Hepatocyte (in vitro differentiated cells): Measurements from ENCODE around the gene SIRPB1. TPM values are rescaled to one million over a fixed set of nuclear protein-coding genes. Genes with fewer than 3 reads are reported as not detected.

Source experiments
- DNase-seq: peaks from one replicate; pipeline ENCODE4 v3.0.0-alpha.2; 2016; ENCODE audit warnings: low spot score
- H2AFZ ChIP-seq: fragments of 200-600 bp; sonication (generic); 2 replicates; pipeline ENCODE4 v1.6.0; 2016; ENCODE audit warnings: antibody characterized with exemption, mild to moderate bottlenecking
- H3K27ac ChIP-seq: fragments of 200-600 bp; sonication (generic); 2 replicates; pipeline ENCODE4 v1.5.1; 2016; ENCODE audit warnings: mild to moderate bottlenecking
- H3K27me3 ChIP-seq: fragments of 200-600 bp; sonication (generic); 2 replicates; pipeline ENCODE4 v1.6.1; 2016
- H3K36me3 ChIP-seq: fragments of 200-600 bp; sonication (generic); replicated peaks from 2 replicates; pipeline ENCODE4 v1.5.1; 2016; ENCODE audit warnings: low read depth; ENCODE audit not compliant: insufficient read depth
- H3K4me1 ChIP-seq: fragments of 200-600 bp; sonication (generic); 2 replicates; pipeline ENCODE4 v1.5.1; 2016; ENCODE audit warnings: mild to moderate bottlenecking, moderate library complexity; ENCODE audit not compliant: insufficient read depth
- H3K4me2 ChIP-seq: fragments of 200-600 bp; sonication (generic); 2 replicates; pipeline ENCODE4 v1.6.0; 2016
- H3K4me3 ChIP-seq: fragments of 200-600 bp; sonication (generic); 2 replicates; pipeline ENCODE4 v1.5.1; 2016; ENCODE audit warnings: mild to moderate bottlenecking
- H3K79me2 ChIP-seq: fragments of 200-600 bp; sonication (generic); 2 replicates; pipeline ENCODE4 v1.6.0; 2017; ENCODE audit warnings: mild to moderate bottlenecking
- H3K9me2 ChIP-seq: fragments of 200-600 bp; sonication (generic); replicated peaks from 2 replicates; pipeline ENCODE4 v1.6.0; 2017; ENCODE audit warnings: mild to moderate bottlenecking; ENCODE audit not compliant: insufficient read depth
- H3K9me3 ChIP-seq: fragments of 200-600 bp; sonication (generic); 2 replicates; pipeline ENCODE4 v1.5.1; 2016; ENCODE audit warnings: low read depth, mild to moderate bottlenecking
- H4K20me1 ChIP-seq: fragments of 200-600 bp; sonication (generic); 2 replicates; pipeline ENCODE4 v1.6.0; 2016; ENCODE audit warnings: mild to moderate bottlenecking; ENCODE audit not compliant: insufficient read depth, poor library complexity, severe bottlenecking
- EZH2 ChIP-seq: fragments of 200-600 bp; sonication (generic); IDR thresholded peaks from 2 replicates; pipeline ENCODE4 v1.6.1; 2016; ENCODE audit warnings: antibody characterized with exemption, mild to moderate bottlenecking, borderline replicate concordance
- EZH2phosphoT487 ChIP-seq: fragments of 200-600 bp; sonication (generic); IDR thresholded peaks from one replicate; pipeline ENCODE4 v1.6.1; 2018; ENCODE audit warnings: antibody characterized with exemption, mild to moderate bottlenecking, low read depth, moderate library complexity; ENCODE audit not compliant: unreplicated experiment, severe bottlenecking
- WGBS: methylation state at CpG from one replicate; pipeline ENCODE4 v1.1.6; 2016; ENCODE audit warnings: low lambda C conversion rate; ENCODE audit errors: missing lambda C conversion rate; 5-methylcytosine and 5-hydroxymethylcytosine counted together
- polyA plus RNA-seq: library from polyadenylated mRNA; unstranded; fragments of >200 nt; fragmentation: Nextera tagmentation; extraction: Ambion mirVana; gene quantifications from 2 replicates; pipeline ENCODE4 v1.2.1, GENCODE V29; 2016
- total RNA-seq: library from RNA; depleted of rRNA; stranded (reverse); fragments of >200 nt; gene quantifications from 2 replicates; pipeline ENCODE4 v1.2.3, GENCODE V29; 2014
- TF ChIP-seq, protein P1 (sequence below): fragments of 200-600 bp; sonication (generic); IDR thresholded peaks from 2 replicates; pipeline ENCODE4 v1.5.1; 2016; ENCODE audit warnings: antibody characterized with exemption, mild to moderate bottlenecking; ENCODE audit not compliant: poor library complexity

SIRPB1 gene
- total and polyA plus RNA-seq, 2 experiments from 2014 or later, result 0.57 to 0.97 TPM

DNA sequence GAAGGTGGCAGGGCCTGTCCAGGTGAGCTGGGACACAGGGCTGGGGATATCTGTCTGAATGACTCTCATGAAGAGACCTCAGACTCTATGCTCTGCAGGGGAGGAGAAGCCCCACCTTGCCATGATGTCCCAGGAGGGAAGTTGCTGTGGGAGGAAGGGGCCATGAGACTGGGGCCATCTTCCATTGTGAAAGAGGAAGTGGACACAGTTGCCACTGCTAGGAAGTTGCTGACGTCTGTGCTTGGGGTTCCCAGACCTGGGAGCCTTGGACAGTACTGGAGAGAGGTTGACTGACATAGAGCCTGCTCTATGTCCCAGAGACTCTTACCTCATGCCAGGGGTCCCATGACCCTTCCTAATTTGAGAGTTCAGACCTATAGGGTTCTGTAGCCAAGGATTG lies 24.5 kb downstream of the SIRPB1 start:
- Histone ChIP-seq H3K4me1 (no peaks in the 10 kb centered on the region), H3K4me3 (no peak overlapping the region), H3K27ac (no peak overlapping the region), H3K79me2 (no peaks in the 10 kb centered on the region), H4K20me1 (no peaks in the 10 kb centered on the region), H2AFZ (no peak overlapping the region), H3K4me2 (no peak overlapping the region), H3K9me2 (no peaks in the 10 kb centered on the region), H3K36me3 (no peaks in the 10 kb centered on the region), H3K9me3 (no peaks in the 10 kb centered on the region), H3K27me3 (no peaks in the 10 kb centered on the region)
- TF ChIP-seq EZH2 (no peak), EZH2phosphoT487 (no peak)
- TF ChIP-seq, protein P1, sequence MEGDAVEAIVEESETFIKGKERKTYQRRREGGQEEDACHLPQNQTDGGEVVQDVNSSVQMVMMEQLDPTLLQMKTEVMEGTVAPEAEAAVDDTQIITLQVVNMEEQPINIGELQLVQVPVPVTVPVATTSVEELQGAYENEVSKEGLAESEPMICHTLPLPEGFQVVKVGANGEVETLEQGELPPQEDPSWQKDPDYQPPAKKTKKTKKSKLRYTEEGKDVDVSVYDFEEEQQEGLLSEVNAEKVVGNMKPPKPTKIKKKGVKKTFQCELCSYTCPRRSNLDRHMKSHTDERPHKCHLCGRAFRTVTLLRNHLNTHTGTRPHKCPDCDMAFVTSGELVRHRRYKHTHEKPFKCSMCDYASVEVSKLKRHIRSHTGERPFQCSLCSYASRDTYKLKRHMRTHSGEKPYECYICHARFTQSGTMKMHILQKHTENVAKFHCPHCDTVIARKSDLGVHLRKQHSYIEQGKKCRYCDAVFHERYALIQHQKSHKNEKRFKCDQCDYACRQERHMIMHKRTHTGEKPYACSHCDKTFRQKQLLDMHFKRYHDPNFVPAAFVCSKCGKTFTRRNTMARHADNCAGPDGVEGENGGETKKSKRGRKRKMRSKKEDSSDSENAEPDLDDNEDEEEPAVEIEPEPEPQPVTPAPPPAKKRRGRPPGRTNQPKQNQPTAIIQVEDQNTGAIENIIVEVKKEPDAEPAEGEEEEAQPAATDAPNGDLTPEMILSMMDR, result no peak
- no CpG with 5 or more reads among the region's 1 CpG for WGBS
- no peak for DNase-seq

DNA sequence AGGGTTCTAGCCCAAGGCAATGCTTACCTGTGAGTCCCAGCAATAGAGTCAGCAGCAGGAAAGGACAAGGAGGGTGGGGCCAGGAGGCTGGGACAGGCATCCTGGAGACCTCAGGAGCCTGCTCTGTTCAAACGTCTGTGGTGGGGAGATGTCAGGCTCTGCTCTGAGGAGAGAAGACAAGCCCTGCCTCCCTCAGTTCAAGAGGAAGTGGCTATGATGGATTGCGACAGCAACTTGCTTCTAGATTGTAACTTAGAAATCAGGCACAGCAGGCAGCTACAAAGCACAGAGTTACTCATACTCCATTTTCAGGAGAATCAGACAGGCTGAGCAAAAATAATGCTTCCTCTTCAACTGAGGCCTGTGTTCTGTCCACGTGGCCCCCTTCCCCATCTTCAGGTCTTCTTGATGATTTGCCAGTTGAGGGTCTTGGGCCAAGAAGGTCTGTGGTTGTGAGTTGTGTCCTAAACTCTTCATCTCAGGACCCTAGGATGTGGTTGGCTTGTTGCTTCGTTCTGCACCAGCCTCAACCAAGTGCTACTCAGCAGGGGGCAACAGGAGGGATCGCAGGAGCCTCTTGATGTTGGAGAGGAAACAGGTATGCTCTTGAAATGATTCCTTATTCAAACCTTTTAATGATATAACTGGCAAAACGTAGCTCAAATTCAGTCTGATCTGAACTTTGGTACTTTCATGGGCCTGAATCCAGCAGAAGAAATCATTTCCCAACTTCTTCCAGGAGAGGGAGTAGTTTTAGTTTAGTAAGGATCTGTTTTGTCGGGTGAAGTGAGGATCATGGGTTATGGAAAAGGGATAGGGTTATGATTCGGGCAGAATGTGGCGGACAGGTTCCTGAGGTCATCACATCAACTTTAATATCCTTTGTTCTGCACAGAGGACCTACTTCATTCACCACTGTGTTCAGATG lies 31.0 kb downstream of the SIRPB1 start:
- Histone ChIP-seq H3K9me3 (no peaks in the 10 kb centered on the region), H3K27me3 (no peaks in the 10 kb centered on the region), H2AFZ (no peak overlapping the region), H4K20me1 (no peaks in the 10 kb centered on the region), H3K9me2 (no peaks in the 10 kb centered on the region), H3K79me2 (no peaks in the 10 kb centered on the region), H3K4me3 (no peak overlapping the region), H3K4me1 (no peaks in the 10 kb centered on the region), H3K4me2 (no peak overlapping the region), H3K36me3 (no peaks in the 10 kb centered on the region), H3K27ac (no peak overlapping the region)
- TF ChIP-seq EZH2 (no peak), EZH2phosphoT487 (no peak)
- TF ChIP-seq, protein P1, result no peak
- DNase-seq, result no peak
- WGBS, result no CpG with 5 or more reads among the region's 9 CpGs

DNA sequence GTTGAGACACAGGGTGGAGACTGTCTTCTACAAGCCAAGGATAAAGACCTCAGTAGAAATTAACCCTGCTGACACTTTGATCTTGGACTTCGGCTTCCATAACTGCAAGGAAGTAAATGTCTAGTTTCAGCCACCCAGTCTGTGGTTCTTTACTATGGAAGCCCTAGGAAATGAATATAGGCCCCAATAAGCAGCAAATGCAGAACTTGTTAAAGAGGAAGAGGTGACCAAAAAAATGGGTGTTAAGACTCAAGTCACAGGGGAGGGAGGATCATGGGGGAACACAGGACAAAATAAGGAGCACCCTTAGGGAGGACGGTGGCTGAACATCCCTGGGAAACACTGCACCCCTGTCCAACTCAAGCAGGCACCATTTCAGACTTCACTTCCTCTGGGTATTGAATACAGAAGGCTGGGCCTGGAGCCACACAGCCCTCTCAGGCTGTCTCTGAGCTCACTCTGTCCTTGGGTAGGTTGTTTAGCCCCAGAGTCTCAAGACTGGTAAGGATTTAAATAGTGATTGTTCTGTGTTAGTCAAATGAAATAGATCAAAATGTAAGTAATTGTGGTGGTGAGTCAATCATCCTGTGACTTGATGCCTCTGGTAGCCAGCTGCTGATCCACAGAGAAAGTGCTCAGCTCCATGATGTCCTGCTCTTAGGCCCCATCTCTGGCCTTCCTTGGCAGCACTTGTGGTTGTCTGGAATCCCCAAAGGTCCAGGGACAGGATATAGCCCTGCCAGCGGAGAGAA lies 31.9 kb downstream of the SIRPB1 start:
- Histone ChIP-seq H3K27me3 (no peaks in the 10 kb centered on the region), H3K9me2 (no peaks in the 10 kb centered on the region), H3K36me3 (no peaks in the 10 kb centered on the region), H3K4me1 (no peaks in the 10 kb centered on the region), H3K4me2 (no peak overlapping the region), H3K27ac (no peak overlapping the region), H4K20me1 (no peaks in the 10 kb centered on the region), H3K4me3 (no peak overlapping the region), H3K9me3 (no peaks in the 10 kb centered on the region), H3K79me2 (no peaks in the 10 kb centered on the region), H2AFZ (no peak overlapping the region)
- DNase-seq, result no peak
- no CpG with 5 or more reads among the region's 3 CpGs for WGBS
- TF ChIP-seq, protein P1, result no peak
- TF ChIP-seq EZH2 (no peak), EZH2phosphoT487 (no peak)
